Measurements from ENCODE around the gene TPST2.
A peak's percentile ranks its signal among the peaks of the same experiment; 100 is the strongest.
"Not testable (repeated sequence)": the region's sequence is repeated elsewhere in the genome, so short reads cannot be mapped to it uniquely, and the experiment has no call there.

The TPST2 gene

DNA sequence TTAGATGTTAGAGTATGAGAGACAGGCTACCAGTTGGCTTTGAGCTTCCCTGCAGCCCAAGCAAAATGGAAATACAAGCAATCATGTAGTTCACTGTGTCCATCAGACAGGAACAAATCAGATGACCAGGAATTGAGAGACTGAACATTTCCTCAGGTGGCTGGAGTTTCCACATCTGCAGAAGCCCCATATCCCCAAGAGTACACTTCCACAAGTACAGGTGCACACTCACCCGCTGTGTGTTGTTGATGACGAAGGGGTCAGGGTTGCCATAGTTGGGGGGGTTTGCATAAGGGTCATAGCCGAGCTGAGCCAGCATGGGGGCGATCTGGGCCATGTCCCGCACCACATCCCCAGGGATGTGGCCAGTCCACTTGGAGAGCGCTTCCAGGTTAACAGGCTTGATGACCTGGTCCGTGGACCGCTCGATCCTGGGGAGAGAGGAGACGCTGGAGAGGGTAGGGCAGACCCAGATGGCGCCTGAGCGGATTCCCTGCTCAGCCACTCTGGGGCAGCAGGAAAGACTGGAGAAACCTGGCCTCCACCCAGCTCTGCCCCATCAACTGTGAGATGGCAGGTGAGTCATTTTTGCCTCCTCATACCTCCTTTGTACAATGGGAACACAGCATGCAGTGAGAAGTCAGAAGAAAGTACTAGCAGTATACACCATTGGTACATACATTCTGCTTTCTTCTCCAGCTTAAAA is 53.7 kb downstream of the TPST2 start:
- no peak for DNase-seq (ENCODE audit: low spot score in 2 of 2)
- no peaks in the 10 kb centered on the region for H3K36me3 ChIP-seq (replicated peaks)
- H3K4me1 ChIP-seq, result no peaks in the 10 kb centered on the region
- no peak overlapping the region for H3K4me3 ChIP-seq
- no peaks in the 10 kb centered on the region for H3K9me3 ChIP-seq
- in situ Hi-C loops (cut with MboI; ENCODE audit: low sequenced_read_pairs), result no loop called here
- no peaks in the 10 kb centered on the region for H3K27me3 ChIP-seq (ENCODE audit: low read depth)

DNA sequence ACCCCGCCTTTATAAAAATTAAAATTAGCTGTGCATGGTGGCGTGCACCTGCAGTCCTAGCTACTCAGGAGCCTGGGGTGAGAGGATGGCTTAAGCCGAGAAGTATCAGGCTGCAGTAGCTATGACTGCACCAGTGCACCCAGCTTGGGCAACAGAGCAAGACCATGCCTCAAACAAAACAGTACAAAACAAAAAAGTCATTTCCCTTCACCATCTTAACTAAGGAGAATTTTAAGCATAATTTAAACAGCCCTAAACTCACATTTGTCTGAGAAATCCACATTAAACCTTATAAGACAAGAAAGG is 54.4 kb downstream of the TPST2 start:
- Histone ChIP-seq H3K27me3 (ENCODE audit: low read depth) (no peaks in the 10 kb centered on the region), H3K36me3 (replicated peaks) (no peaks in the 10 kb centered on the region), H3K9me3 (no peaks in the 10 kb centered on the region), H3K4me3 (no peak overlapping the region), H3K4me1 (no peaks in the 10 kb centered on the region)
- in situ Hi-C loops (cut with MboI; ENCODE audit: low sequenced_read_pairs), result no loop called here
- DNase-seq (ENCODE audit: low spot score in 2 of 2), result no peak

DNA sequence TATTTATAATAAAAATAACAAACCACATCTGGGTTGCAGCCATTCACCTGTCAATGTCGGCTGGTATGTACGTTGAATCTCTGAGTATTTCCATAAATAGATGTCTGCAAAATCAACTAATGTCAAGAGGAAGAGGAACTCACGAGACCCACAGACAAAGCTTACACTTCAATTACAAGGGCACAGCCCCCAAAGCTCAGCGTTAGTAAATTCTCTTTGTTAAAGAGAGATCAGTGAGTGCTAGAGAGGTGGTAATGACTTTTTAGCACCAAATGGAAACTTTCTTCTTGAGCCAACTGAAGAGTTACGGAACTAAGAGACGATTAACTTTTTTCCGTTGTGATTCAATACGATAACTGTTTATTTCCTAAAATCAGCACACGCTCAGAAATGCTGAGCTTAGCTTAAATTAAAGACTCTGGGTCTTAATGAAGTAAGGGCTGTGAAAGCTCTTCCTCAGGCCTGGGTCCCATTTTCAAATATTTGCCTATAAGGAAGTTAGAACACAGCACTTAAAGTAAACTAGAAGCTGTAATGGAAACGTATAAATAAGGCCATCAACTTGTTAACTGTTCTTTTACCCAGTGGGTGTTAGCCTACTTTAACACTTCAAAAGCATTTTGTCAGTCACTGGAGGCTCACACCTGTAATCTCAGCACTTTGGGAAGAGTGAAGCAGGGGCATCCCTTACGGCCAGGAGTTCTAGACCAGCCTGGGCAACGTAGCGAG is 54.9 kb downstream of the TPST2 start:
- in situ Hi-C loops (cut with MboI; ENCODE audit: low sequenced_read_pairs), result no loop called here
- DNase-seq (ENCODE audit: low spot score in 2 of 2), result no peak
- Histone ChIP-seq H3K27me3 (ENCODE audit: low read depth) (no peaks in the 10 kb centered on the region), H3K4me3 (no peak overlapping the region), H3K9me3 (no peaks in the 10 kb centered on the region), H3K4me1 (no peaks in the 10 kb centered on the region), H3K36me3 (replicated peaks) (no peaks in the 10 kb centered on the region)

DNA sequence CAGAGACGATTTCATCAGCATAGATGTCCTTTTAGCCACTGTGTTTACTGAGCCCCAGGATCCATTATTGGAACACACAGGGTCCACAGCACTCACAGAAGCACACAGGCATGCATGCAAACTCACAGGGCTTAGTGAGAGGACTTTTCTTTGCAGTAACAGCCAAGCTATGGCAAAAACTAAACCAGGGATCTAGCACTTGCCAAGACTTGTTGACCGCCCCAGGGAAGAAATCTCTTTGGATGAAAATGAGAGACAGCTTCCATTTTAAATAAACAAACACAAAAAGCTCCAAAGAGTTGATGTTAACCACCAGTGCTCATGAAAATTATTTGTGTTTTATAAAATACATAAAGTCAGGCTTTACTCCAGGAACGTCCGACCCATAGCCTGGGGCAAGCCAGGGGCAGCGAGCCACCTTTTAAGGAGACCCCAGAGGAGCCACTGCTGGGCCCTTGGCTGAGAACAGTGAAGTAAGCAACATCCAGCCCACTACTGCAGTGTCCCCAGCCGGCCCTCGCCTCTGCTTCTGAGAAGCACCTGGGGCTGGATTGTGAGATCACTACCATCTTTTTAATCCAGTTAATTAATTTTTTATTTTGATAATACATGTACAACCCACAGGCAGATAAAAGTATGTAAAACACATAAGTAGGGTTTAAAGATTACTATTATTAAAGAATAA is 55.6 kb downstream of the TPST2 start:
- Histone ChIP-seq H3K4me1 (no peaks in the 10 kb centered on the region), H3K27me3 (ENCODE audit: low read depth) (no peaks in the 10 kb centered on the region), H3K4me3 (no peak overlapping the region), H3K9me3 (no peaks in the 10 kb centered on the region), H3K36me3 (replicated peaks) (no peaks in the 10 kb centered on the region)
- in situ Hi-C loops (cut with MboI; ENCODE audit: low sequenced_read_pairs), result no loop called here
- DNase-seq (ENCODE audit: low spot score in 2 of 2), result no peak

DNA sequence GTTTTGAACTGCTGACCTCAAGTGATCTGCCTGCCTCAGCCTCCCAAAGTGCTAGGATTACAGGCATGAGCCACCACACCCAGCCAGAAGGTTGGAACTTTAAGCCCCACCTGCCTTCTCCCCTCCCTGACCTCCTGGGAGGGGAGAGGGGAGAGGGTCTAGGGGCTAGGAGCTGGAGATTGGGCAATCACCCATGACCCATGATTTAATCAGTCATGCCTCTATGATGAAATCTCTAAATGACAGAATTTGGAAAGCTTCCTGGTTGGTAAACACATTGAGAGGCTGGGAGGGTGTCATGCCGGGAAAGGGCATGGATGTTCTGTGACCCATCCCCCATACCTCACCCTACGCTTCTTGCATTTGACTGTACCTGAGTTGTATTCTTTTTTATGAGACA is 60.6 kb downstream of the TPST2 start:
- H3K4me1 ChIP-seq, result peaks cover 5% of the 10 kb centered on the region; the same call in 1 of the 2 replicates

DNA sequence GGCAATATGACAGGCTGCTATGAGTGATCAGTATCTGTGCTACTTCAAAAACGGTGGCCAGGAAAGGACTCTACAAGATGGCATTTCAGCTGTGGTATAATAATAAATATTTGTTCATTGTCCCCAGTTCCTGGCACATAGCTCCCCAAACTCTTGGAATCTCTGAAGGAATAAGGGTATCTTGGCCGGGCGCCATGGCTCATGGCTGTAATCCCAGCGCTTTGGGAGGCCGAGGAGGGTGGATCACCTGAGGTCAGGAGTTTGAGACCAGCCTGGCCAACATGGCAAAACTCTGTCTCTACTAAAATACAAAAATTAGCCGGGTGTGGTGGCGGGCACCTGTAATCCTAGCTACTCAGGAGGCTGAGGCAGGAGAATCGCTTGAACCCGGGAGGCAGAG is 61.4 kb downstream of the TPST2 start:
- H3K4me1 ChIP-seq; H3K36me3 ChIP-seq (replicated peaks); H3K4me3 ChIP-seq; H3K27me3 ChIP-seq (ENCODE audit: low read depth); H3K9me3 ChIP-seq; DNase-seq (ENCODE audit: low spot score in 2 of 2); in situ Hi-C loops (cut with MboI; ENCODE audit: low sequenced_read_pairs): not testable (repeated sequence)

More for the DNA sequence above, 60.6 kb downstream of the TPST2 start:
- DNase-seq (ENCODE audit: low spot score in 2 of 2), result no peak
- Histone ChIP-seq H3K27me3 (ENCODE audit: low read depth) (no peaks in the 10 kb centered on the region), H3K9me3 (no peaks in the 10 kb centered on the region), H3K36me3 (replicated peaks) (peaks cover 3% of the 10 kb centered on the region; the same call in 1 of the 2 replicates), H3K4me3 (no peak overlapping the region)
- in situ Hi-C loops (cut with MboI; ENCODE audit: low sequenced_read_pairs), result no loop called here

DNA sequence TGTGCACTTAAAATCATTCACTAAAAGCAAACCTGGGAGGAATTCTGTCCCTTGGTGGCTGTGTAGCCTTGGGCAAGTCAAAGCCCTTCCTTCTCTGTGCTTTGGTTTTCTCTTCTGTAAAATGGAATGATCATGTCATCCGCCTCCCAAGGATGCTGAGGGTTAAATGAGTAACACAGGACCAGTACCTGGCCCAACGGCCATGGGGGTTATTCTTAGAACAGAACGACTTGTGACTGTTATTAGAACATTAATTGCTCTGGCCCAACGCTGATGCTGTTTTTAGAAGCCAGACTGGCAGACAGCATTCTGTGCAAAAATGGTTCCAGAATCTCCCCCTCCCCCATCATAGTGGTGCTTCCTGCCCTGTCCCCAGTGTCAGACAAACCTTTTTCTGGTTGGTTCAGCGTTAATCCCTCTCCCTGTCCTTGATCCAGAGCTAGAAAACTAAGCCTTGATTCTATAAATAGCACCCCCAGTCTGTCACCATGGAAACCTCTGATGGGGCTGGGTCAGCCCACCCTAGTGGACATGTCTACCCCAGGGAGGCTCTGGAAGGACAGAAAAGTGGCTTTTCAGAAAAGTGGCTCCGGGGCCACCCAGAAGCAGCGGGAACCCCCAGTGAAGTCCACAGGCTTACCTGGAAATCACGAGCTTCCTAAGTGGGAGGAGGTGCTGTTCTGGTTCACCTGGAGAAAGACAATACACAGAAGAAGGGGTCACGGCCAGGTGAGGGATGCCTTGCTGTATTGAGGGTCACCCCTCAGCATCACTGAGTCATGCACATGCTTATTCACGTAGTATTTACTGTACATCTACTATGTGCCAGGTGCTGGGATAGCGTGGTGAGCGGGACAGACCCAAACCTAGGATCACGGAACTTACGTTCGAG is 62.1 kb downstream of the TPST2 start:
- Histone ChIP-seq H3K4me1 (peaks cover 5% of the 10 kb centered on the region; the same call in 1 of the 2 replicates), H3K27me3 (ENCODE audit: low read depth) (no peaks in the 10 kb centered on the region), H3K36me3 (replicated peaks) (peaks cover 3% of the 10 kb centered on the region; the same call in 1 of the 2 replicates), H3K4me3 (no peak overlapping the region), H3K9me3 (no peaks in the 10 kb centered on the region)
- DNase-seq (ENCODE audit: low spot score in 2 of 2), result peak; percentile 18 to 23
- in situ Hi-C loops (cut with MboI; ENCODE audit: low sequenced_read_pairs), result no loop called here

DNA sequence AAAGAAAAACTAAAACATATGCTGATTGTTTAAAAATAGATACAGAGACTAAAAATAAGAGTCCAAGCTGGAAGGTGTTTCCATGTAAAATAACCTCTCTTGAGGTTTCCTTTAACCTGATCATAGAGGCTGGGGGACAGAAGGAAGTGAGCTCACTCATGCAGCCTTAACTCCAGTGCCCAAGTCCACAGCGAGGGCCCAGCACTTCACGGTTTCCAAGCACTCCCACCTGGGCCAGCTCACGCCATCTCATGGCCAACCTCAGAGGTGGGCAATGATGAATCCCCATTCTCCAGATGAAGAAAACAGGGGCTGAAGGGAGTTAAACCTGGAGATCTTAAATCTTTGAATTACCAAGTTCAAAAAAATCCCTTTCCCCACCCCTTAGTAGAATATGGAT is 62.8 kb downstream of the TPST2 start:
- Histone ChIP-seq H3K36me3 (replicated peaks) (peaks cover 3% of the 10 kb centered on the region; the same call in 1 of the 2 replicates), H3K4me3 (no peak overlapping the region), H3K4me1 (peaks cover 5% of the 10 kb centered on the region; the same call in 1 of the 2 replicates), H3K27me3 (ENCODE audit: low read depth) (no peaks in the 10 kb centered on the region), H3K9me3 (no peaks in the 10 kb centered on the region)
- in situ Hi-C loops (cut with MboI; ENCODE audit: low sequenced_read_pairs), result no loop called here
- no peak for DNase-seq (ENCODE audit: low spot score in 2 of 2)

DNA sequence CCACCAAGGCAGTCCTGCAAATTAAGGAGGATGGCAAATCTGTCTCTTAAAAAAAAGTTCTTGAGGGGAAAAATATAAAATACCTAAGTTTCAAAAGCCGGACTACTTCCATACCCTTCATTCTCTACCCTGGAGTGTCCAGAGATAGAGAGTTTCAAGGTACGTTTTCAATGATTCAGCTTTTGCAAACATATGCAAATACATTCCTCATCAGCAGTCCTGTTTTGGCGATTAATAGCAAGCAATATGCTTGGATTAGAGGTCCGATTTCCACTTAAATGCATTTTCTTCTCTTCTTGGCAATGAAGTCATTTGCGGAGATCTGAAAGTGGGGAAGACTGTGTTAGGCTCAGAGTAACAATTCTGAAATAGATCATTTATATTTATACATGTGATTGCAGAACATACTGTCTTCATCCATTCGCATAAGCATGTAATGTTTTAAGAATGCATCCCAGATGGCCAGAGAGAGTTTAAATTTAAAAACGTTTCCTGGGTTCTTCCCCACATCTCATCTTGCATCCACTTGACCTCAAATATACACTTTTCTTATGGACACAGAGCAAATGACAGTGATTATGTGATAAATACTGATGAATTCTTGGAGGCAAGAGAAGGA is 63.9 kb downstream of the TPST2 start:
- Histone ChIP-seq H3K4me1 (peaks cover 5% of the 10 kb centered on the region; the same call in 1 of the 2 replicates), H3K36me3 (replicated peaks) (peaks cover 3% of the 10 kb centered on the region; the same call in 1 of the 2 replicates), H3K4me3 (no peak overlapping the region), H3K9me3 (no peaks in the 10 kb centered on the region), H3K27me3 (ENCODE audit: low read depth) (no peaks in the 10 kb centered on the region)
- DNase-seq (ENCODE audit: low spot score in 2 of 2), result no peak
- in situ Hi-C loops (cut with MboI; ENCODE audit: low sequenced_read_pairs), result no loop called here

DNA sequence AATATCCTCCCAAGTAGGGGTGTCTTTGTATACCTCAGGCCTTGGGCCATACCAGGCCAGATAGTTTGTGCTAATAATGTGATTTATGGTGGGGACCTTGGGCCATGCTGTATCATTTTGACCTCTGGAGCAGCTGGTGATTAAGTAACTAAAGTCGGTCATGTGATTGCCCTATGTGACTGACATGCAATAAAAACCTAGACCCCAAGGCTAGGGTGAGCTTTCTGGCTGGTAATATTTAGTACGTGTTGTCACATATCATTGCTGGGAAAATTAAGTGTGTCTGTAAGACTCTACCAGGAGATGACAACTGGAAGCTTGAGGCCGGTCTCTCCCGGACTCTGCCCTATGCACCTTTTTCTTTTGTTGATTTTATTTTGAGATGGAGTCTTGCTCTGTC is 65.1 kb downstream of the TPST2 start:
- Histone ChIP-seq H3K27me3 (ENCODE audit: low read depth) (no peaks in the 10 kb centered on the region), H3K9me3 (no peaks in the 10 kb centered on the region), H3K36me3 (replicated peaks) (peaks cover 3% of the 10 kb centered on the region; the same call in 1 of the 2 replicates), H3K4me3 (no peak overlapping the region), H3K4me1 (peaks cover 5% of the 10 kb centered on the region; the same call in 1 of the 2 replicates)
- in situ Hi-C loops (cut with MboI; ENCODE audit: low sequenced_read_pairs), result no loop called here
- DNase-seq (ENCODE audit: low spot score in 2 of 2), result no peak

DNA sequence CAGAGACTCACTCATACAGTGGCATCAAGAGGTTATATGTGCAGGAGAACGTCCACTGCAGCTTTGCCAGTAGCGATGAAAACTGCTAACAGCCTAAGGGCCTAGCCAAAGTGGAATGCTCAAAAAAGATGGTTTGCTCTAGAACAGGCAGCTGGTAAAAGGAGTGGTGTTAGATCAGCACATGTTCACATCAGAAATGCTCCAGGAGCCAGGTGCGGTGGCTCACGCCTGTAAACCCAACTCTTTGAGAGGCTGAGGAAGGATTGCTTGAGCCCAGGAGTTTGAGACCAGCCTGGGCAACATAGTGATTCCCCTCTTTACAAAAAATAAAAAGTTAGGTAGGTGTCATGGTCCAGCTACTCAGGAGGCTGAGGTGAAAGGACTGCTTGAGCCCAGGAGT is 67.3 kb downstream of the TPST2 start:
- DNase-seq (ENCODE audit: low spot score in 2 of 2), result no peak
- no peaks in the 10 kb centered on the region for H3K9me3 ChIP-seq
- no peak overlapping the region for H3K4me3 ChIP-seq
- H3K4me1 ChIP-seq, result 0 out of 2 replicates have a peak, but pooled peaks cover 3% of the 10 kb centered on the region
- in situ Hi-C loops (cut with MboI; ENCODE audit: low sequenced_read_pairs), result no loop called here
- no peaks in the 10 kb centered on the region; the same call in 1 of the 2 replicates for H3K36me3 ChIP-seq (replicated peaks)
- no peaks in the 10 kb centered on the region for H3K27me3 ChIP-seq (ENCODE audit: low read depth)

DNA sequence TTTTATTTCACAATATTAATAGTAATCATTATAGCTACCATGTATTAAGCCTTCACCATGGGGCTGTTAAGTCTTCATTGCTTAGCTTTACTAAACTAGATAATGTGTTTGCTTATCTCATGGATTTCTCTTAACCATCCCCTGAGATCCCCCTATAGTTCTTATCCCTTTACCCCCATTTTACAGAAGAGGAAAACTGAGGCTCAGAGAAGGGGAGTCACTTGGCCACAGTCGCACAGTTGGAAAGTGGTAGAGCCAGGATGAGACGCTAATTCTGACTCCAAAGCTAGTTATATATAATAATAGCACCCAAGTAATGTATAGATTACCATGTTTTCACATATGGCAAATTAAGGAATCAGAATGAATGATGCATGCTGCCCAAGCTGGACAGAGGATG is 67.9 kb downstream of the TPST2 start:
- Histone ChIP-seq H3K27me3 (ENCODE audit: low read depth) (no peaks in the 10 kb centered on the region), H3K4me1 (0 out of 2 replicates have a peak, but pooled peaks cover 3% of the 10 kb centered on the region), H3K36me3 (replicated peaks) (no peaks in the 10 kb centered on the region; the same call in 1 of the 2 replicates), H3K4me3 (no peak overlapping the region), H3K9me3 (no peaks in the 10 kb centered on the region)
- no peak for DNase-seq (ENCODE audit: low spot score in 2 of 2)
- in situ Hi-C loops (cut with MboI; ENCODE audit: low sequenced_read_pairs), result no loop called here

DNA sequence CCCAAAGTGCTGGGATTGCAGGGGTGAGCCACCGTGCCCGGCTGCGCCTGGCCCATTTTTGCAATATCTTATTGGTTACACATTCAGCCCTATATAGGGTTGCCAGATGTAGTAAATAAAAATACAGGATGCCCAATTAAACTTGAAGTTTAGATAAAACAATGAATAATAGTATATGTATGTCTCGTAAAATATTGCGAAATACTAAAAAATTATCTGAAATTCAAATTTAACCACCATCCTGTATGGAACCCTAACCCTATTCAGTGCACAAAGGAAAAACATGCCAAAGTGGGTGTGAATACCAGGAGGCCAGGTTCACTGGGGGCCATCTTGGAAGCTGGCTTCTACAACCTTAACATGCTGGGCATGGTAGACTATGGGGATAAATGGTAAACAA is 72.5 kb downstream of the TPST2 start:
- H3K36me3 ChIP-seq (replicated peaks), result no peaks in the 10 kb centered on the region
- in situ Hi-C loops (cut with MboI; ENCODE audit: low sequenced_read_pairs), result no loop called here

More for the DNA sequence above, 72.5 kb downstream of the TPST2 start:
- DNase-seq (ENCODE audit: low spot score in 2 of 2), result no peak
- peaks cover 6% of the 10 kb centered on the region for H3K4me1 ChIP-seq
- H3K27me3 ChIP-seq (ENCODE audit: low read depth), result no peaks in the 10 kb centered on the region
- no peak overlapping the region for H3K4me3 ChIP-seq
- no peaks in the 10 kb centered on the region for H3K9me3 ChIP-seq

Data from HAP-1 (cell line).